ENCODE results near the gene FAF2. TPM values are rescaled to one million over a fixed set of nuclear protein-coding genes. Genes with fewer than 3 reads are reported as not detected.
A peak's percentile ranks its signal among the peaks of the same experiment; 100 is the strongest.
"Not testable (repeated sequence)": the region's sequence is repeated elsewhere in the genome, so short reads cannot be mapped to it uniquely, and the experiment has no call there.

FAF2 gene
- total RNA-seq, 2 donors from 2014 or later: 36.3 to 37.7 TPM

DNA sequence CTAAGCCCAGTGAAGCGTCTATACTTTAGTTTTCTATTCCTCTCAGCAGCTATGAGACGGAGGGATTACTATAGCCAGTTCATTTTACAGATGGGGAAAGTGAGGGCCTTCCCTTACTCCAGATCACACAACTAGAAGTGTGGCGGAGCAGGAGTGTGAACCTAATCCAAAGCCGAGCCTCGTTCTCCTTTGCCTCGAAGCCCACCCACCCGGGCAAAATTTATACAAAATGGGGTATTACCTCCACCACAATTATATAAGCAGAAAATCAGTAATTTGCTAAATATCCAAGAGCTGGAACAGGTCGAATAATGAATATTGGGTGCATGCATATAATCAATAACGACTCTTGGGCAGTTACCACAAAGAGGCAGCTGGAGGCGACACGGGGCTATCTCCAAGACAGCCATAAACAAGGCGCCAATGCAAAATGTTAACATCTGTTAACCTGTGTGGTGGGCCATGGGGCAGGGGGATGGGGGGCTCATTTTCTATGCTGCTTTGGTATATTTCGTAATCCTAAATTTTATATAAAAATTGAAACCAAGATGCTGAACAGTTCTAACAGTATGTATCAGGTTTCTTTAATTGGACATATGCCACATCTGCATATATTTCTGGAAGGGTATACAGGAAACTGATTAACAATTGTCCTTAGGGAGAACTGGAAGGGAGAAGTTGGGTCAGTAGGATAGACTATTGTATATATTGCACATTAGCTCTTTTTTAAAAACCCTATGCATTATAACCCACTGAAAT is 90.2 kb downstream of the FAF2 start:
- ATAC-seq: no peak
- Mint-ChIP-seq H3K36me3 (peaks cover 14 to 17% of the 10 kb centered on the region in 2 donors), H3K9me3 (no peaks in the 10 kb centered on the region), H3K27ac (peak overlapping the region; percentile 92 to 97)
- no peak for DNase-seq (ENCODE audit: low spot score in 2 of 2)

DNA sequence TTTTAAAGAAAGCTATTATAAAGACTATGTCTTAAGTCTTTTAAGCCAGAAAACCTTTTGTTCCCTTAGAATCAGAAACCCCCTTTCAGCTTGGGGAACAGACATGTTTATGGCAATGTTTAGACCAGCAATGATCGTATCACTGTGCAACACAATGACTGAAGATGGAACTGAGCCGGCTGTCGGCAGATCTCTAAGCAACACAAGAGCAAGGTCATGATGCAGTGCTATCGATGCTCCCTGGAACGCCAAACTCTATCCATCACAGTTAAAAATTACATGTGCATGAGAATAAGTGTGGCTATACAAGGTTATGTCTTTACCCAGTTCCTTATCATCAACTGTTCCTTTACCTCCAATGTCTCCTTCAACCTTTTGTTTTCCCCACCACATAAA is 90.8 kb downstream of the FAF2 start:
- no peak for DNase-seq (ENCODE audit: low spot score in 2 of 2)
- no peaks in the 10 kb centered on the region for H3K9me3 Mint-ChIP-seq
- no peak for ATAC-seq
- H3K36me3 Mint-ChIP-seq: peaks cover 14 to 16% of the 10 kb centered on the region in 2 donors
- no peak overlapping the region for H3K27ac Mint-ChIP-seq

DNA sequence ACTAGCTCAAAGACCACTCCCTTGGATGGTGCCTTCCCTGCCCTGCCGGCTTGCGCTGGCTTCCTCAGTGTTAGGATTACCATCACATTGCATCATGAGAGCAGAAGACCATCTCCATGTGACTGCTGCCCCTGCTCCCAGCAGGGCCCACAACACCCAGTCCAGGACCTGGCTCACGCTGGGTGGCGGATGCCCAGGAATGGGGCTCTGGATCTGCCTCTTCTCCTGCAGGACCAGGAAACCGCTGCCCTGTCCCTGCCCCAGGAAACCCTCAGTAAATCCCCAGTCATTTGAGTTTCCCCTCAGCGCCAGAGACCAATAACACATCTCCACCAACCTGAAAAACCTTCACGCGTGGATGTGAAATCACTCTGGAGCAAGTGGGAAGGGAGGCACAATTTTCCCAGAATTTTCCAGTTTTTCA is 92.3 kb downstream of the FAF2 start:
- Mint-ChIP-seq H3K27ac (peak overlapping the region; percentile 87), H3K36me3 (peaks cover 7 to 8% of the 10 kb centered on the region in 2 donors), H3K9me3 (no peaks in the 10 kb centered on the region)
- DNase-seq (ENCODE audit: low spot score in 2 of 2) (no peak), ATAC-seq (no peak)

DNA sequence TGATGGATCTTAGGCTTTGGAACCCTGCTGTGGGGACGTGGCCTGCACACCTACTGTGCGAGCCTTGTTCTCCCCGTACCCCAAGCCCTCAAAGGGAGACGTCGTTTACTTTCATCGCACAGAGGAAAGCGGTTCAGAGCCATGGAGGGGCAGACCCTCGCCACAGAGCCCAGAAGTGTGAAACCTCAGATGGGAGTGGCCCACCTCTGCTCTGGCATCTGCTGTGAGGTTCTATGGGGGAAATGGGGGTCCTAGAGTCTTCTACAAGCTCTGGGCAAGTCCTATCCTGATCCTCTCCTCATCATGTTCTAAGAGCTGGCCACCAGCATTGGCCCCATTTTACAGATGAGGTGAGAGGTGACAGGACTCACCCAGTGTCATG is 92.8 kb downstream of the FAF2 start:
- no peak for DNase-seq (ENCODE audit: low spot score in 2 of 2)
- Mint-ChIP-seq H3K27ac (peak overlapping the region; percentile 87), H3K9me3 (no peaks in the 10 kb centered on the region), H3K36me3 (peaks cover 3% of the 10 kb centered on the region in 2 donors)
- no peak for ATAC-seq

DNA sequence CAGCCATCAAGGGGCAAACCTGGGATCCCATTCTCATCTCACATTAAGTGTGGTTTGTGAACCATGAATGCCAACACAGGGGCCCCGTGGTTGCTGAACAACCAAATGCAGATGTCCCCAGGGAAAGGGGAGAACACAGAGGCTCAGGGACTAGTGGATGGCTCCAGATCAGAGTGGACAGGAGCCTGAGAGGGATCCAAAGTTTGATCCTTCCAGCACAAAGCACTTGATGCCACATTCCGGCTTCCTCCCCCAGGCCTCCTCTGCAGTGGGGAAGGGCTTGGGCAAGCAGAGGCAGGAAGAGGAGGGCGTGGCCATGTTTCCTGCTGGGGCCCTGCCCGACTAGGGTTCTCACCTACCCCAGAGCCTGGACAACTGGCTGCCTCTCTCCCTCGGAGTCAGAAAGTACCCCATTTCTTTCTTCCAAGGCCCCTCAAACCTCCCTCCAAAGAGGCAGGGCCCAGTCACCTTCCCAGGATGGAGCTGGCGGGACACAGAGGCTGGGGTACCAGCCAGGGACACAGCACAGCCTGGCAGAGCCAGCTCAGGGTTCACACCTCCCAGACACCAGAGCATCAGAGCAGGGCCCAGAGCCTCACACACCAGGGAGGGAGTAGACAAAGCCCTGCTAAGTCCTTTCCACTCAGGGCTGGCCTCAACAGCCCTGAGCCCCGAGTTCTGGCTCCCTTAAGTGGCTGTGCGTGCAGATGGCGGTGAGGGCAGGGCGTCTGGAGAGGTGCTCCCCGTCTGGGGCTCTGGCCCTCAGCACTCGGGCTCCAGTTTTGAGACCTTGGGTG is 93.4 kb downstream of the FAF2 start:
- peak overlapping the region; percentile 87 to 94 for H3K27ac Mint-ChIP-seq
- ATAC-seq: peak in 1 of 2 donors; percentile 13

DNA sequence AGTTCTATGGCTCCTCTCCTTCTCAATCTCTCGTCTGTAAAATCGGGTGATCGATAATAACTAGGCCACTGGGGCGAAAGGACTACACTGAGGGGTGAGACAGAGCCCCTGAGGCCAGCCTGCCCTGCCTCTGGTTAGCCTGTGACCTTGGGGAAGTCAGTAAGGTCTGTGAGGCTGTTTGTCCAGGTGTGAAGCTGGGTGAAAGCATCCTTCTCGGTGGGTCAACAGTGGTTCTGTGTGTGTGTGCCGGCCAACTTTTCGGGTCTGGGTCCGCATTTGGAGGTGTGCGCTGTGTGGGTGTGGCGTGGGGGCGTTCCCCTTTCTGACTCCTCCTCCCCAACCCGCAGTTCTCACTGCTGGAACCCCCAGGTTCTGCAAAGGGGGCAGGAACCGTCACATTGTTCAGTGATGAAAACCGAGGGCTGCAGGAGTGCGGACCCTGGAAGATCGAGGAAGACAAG is 94.0 kb downstream of the FAF2 start:
- H3K9me3 Mint-ChIP-seq: no peaks in the 10 kb centered on the region
- peak in 1 of 2 donors; percentile 20 for ATAC-seq
- no peaks in the 10 kb centered on the region for H3K36me3 Mint-ChIP-seq
- peak in 1 of 2 donors; percentile 75 for DNase-seq (ENCODE audit: low spot score in 2 of 2)
- peak overlapping the region; percentile 87 to 94 for H3K27ac Mint-ChIP-seq

More for the DNA sequence above, 93.4 kb downstream of the FAF2 start:
- Mint-ChIP-seq H3K9me3 (no peaks in the 10 kb centered on the region), H3K36me3 (no peaks in the 10 kb centered on the region)
- peak; percentile 71 to 74 for DNase-seq (ENCODE audit: low spot score in 2 of 2)

DNA sequence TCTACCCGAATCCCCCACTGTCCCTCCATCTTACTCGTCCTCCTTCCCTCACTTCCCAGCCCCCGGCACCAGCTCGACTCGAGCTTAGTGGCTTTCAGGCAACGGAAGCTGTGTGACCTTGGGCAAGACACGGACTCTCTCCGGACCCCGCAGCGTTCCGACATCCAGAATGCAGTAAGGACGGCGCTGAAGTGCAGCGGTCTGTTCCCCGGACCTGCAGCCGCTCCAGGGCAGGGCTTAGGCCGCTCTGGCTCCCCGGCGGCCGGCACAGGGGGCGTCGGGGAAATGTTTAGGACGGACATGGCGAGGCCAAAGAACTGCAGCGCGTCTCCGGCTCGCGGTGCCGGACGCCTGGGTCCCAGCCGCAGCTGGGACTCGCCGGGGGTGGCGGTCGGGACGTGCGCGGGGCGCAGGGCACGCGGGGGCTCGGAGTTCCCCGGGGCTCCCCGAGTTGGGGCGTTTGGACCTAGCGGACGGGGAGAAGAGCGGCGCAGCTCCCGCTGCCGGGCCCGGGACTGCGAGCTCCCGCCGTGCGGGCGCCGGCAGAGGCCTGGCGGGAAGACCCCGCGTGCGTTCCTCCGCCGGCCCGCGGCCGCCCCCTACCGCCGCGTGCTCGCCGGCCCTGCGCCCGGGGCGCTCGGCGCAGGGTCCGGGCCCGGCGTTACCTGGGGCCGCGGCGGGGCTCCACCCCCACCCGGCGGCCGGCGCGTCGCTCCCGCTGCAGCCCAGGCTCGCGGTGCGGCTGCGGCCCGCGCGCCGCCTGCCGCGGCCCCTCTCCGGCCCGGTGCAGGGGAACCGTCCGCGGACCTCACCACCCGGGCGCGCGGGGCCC is 94.6 kb downstream of the FAF2 start:
- H3K9me3 Mint-ChIP-seq: no peaks in the 10 kb centered on the region
- DNase-seq (ENCODE audit: low spot score in 2 of 2): peak in 1 of 2 donors; percentile 46

DNA sequence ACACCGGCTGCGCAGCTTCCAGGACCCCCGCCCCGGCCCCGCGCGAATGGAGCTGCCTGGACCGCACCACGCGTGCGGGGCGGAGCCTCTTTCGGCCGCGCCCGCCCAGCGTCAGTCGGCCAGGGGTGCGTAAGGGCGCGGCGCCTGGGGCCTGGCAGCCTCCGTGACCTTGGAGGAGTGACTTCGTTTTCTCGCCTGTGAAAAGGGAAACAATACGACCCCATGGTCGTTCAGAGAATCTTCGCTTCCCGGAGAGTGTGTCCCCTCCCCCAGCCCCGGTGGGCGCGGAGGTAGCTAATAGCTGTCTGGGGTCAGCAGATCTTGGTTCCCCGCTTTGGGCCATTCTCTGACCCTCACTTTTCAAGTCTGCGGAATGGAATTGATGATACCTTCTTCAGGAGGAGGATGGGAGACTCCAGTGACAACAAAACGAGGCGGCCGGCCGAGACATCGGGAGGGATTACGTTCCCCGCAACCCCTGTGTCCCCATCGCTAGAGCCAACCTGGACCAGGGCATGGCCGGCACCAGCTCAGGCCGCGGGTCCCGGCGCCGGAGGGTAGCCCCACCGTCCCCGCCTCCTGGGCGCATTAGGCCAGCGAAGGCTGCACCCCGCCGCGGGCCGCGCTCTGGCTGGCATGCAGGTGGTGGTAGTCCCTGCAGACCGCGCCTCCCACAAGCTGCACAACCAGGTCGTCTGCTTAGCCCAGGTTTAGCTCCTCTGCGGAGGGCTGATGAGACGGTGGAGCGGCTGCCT is 95.4 kb downstream of the FAF2 start:
- DNase-seq (ENCODE audit: low spot score in 2 of 2) (peak; percentile 82), ATAC-seq (peak; percentile 82 to 85)
- no peaks in the 10 kb centered on the region for H3K9me3 Mint-ChIP-seq
- H3K27ac Mint-ChIP-seq: peak overlapping the region; percentile 88 to 95
- H3K36me3 Mint-ChIP-seq: no peaks in the 10 kb centered on the region

More for the DNA sequence above, 94.6 kb downstream of the FAF2 start:
- no peaks in the 10 kb centered on the region for H3K36me3 Mint-ChIP-seq
- peak; percentile 39 to 55 for ATAC-seq
- peak overlapping the region; percentile 88 to 94 for H3K27ac Mint-ChIP-seq

DNA sequence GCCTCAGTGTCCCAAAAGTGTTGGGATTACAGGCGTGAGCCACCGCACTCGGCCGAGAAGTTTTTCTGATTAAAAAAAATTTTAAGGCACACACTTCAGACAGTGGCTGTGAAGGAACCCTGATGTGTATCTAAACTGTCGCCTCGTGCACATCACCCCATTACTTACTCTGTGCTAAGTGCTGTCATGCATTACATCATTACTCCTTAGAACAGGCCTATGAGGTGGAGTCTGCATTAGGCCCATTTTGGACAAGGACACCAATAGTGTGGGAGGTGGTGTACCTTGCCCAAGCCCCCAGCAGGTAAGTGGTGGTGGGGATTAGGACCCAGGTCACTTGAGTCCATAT is 97.2 kb downstream of the FAF2 start:
- ATAC-seq (no peak), DNase-seq (ENCODE audit: low spot score in 2 of 2) (no peak)
- no peaks in the 10 kb centered on the region for H3K9me3 Mint-ChIP-seq
- no peaks in the 10 kb centered on the region for H3K36me3 Mint-ChIP-seq
- no peak overlapping the region for H3K27ac Mint-ChIP-seq

DNA sequence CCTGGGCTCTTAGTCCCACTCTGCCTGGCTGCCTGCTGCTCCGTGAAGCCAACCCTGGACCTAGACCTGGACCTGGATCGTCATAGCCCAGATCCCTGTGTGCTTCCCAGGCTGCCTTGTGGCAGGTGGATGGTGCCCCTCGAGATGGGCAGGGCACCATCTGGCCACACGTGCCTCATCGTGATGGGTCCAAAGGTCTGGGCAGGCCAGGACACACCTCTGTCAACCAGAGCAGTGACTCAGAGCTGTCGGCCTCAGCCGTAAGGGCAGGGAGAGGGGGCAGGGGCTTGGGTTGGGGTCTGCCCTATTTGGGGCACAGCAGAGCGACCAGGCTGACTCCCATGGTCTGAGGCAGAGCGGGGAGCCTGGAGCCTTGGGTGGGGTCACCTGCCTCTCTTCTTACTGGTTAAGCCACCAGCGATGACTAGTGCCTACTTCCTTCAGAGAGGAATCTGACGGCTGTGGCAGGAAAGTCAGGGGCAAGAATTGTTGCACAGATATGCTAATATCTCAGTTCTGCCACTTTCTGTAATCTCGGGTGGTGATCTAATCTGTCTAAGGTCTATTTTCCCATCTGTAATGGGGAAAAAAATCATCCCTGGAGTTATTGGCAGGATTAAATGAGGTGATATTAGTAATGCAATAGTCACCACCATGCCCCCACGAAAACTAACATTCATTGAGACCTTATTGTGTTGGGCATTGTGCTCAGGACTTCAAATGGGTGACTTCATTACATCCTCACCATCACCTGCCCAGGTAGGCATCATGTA is 97.7 kb downstream of the FAF2 start:
- H3K27ac Mint-ChIP-seq: no peak overlapping the region
- no peak for ATAC-seq

DNA sequence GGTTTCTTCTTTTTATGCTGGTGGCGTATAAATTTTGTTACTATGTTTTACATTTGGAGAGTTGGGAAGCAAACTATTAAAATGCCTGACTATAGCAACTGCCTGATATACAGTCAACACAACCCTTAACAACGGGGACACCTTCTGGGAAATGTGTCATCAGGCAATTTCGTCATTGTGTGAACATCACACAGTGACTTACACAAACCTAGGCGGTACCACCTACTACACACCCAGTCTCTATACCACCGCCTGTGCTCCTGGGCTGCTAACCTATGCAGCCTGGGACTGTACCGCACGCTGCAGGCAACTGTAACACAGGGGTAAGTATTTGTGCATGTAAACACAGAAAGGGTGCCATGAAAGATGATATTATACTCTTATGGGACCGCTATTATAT is 99.6 kb downstream of the FAF2 start:
- ATAC-seq (peak; percentile 19 to 25), DNase-seq (ENCODE audit: low spot score in 2 of 2) (no peak)
- peak overlapping the region in 1 of 2 donors; percentile 54 for H3K27ac Mint-ChIP-seq
- H3K36me3 Mint-ChIP-seq: no peaks in the 10 kb centered on the region
- no peaks in the 10 kb centered on the region for H3K9me3 Mint-ChIP-seq

More for the DNA sequence above, 97.7 kb downstream of the FAF2 start:
- Mint-ChIP-seq H3K36me3 (no peaks in the 10 kb centered on the region), H3K9me3 (no peaks in the 10 kb centered on the region)
- DNase-seq (ENCODE audit: low spot score in 2 of 2): no peak

DNA sequence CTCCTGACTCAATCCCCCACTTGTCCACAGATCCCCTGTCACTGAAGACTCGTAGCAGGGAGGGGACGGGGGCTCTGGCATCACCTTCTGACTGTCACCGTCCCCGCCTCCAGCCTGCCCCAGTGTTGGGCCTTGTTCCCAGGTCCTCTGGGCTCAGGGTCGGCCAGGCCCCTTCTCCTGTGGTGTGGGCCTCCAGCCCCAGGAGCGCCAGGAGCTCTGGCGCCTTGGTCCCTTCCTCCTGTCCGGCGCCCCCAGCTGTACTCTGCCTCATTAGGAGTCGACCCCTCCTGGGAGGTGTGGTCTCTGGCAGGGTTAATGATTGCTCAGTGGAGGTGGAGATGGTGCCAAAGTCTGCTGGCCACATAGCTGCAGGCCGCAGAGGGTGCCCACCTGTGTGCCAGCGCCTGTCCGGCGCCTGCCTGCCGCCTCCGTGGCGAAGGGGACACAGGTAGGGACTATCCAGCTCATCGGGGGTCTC is 100.8 kb downstream of the FAF2 start, which contains the start of gene CDHR2:
Gene CDHR2 (plus strand): TSS at position 376 of the 478 bp plus-strand sequence. CDS start 16,011 bp downstream, outside the sequence.
- Mint-ChIP-seq H3K36me3 (no peaks in the 10 kb centered on the region), H3K27ac (peak within 1 kb of the TSS in 1 of 2 donors; percentile 92), H3K9me3 (no peaks in the 10 kb centered on the region)
- DNase-seq (ENCODE audit: low spot score in 2 of 2): no peak
- no peak for ATAC-seq

DNA sequence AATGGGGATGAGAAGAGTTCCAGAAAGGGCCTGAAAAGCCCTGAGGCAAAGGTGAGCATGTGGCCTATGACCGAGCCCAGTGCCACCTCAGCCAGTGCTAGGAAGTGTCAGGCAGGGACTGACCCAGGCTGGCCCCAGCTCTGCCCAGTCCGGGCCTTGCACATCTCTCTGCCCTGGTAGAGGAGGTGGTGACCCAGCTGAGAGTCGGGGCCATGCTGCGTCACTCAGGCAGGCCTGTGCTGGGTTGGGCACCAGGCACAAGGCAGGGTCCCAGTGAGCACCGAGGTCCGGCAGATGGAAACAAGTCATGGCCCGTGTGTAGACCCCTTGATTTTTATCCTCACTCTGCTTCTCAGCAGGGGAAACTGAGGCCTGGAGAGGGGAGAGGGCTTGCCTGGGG is 101.7 kb downstream of the FAF2 start:
- no peak for ATAC-seq
- Mint-ChIP-seq H3K27ac (peak overlapping the region in 1 of 2 donors; percentile 92), H3K9me3 (no peaks in the 10 kb centered on the region), H3K36me3 (no peaks in the 10 kb centered on the region)
- no peak for DNase-seq (ENCODE audit: low spot score in 2 of 2)

DNA sequence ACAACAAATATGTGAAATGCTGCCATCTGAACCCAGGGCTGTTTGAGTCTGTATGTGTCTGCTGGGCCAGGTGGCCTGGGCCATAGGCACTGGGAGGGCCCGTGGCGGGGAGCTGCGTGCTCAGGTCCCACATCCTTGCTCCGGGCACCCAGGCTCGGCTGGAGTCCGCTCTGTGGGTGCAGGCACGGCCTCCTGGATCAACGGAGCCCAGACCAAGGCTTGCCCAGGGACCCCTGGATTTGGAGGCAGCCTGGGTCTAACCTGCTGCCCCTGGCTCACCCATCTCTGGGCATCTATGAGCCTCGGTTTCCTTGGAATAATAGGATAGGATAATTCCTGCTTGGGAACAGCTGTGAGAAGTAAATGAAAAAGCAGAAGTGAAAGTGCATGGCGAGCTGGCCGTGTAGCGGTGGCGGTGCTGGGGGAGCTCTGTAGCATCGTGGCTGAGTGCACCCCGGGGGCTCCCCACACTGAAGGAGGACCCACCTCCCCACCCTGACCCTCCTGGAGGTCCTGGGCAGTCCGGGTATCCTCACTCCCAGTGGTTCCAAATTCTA is 102.2 kb downstream of the FAF2 start:
- DNase-seq (ENCODE audit: low spot score in 2 of 2): no peak
- no peaks in the 10 kb centered on the region for H3K9me3 Mint-ChIP-seq
- no peaks in the 10 kb centered on the region for H3K36me3 Mint-ChIP-seq
- H3K27ac Mint-ChIP-seq: peak overlapping the region; percentile 29 to 92
- ATAC-seq: peak in 1 of 2 donors; percentile 17

DNA sequence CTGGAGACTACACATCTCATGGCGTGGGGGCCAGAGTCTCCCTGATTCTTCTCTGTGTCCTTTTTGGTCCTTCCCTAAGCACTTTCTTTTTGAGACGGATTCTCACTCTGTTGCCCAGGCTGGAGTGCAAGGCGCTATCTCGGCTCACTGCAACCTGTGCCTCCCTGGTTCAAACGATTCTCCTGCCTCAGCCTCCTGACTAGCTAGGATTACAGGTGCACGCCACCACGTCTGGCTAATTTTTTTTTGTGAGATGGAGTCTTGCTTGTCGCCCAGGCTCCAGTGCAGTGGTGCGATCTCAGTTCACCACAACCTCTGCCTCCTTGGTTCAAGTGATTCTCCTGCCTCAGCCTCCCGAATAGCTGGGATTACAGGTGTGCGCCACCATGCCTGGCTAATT is 102.8 kb downstream of the FAF2 start:
- H3K27ac Mint-ChIP-seq: peak overlapping the region; percentile 44 to 92
- not testable (repeated sequence) for DNase-seq (ENCODE audit: low spot score in 2 of 2); H3K36me3 Mint-ChIP-seq; H3K9me3 Mint-ChIP-seq; ATAC-seq
